Measurements from ENCODE around the gene STON2.

Gene STON2

GRCh38 chr14:81394739-81395138 lies 5.4 kb downstream of the STON2 start:
- no peak for TF ChIP-seq CTCF (conservative IDR thresholded peaks at IDR 0.05; ENCODE audit: low read depth, low read length)
- no peak for DNase-seq (ENCODE audit: low read depth)
- no peak overlapping the region for H3K4me3 ChIP-seq (ENCODE audit: low read depth, low read length)

GRCh38 chr14:81392976-81393643 lies 7.0 kb downstream of the STON2 start:
- no peak overlapping the region for H3K4me3 ChIP-seq (ENCODE audit: low read depth, low read length)
- DNase-seq (ENCODE audit: low read depth) = no peak
- TF ChIP-seq CTCF (conservative IDR thresholded peaks at IDR 0.05; ENCODE audit: low read depth, low read length) = no peak

DNA sequence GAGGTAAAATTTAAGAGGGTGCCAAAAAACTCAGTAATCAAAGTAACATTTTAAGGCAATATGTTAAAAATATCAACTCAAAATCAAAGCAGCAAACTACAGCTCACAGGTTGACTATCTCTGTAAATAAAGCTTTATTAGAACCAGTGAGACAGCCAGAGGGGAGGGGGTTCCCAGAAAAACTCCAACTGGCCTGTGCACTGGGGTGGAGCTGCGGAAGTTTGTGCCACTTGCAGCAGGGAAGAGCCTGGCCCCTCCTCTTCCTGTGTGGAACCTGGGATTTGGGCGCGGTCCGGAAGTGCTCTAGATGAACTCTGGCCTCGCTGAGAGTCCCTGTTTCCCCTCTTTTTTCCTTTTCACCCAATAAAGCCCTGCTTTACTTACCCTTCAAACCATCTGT lies 8.1 kb downstream of the STON2 start:
- no peak for DNase-seq (ENCODE audit: low read depth)
- no peak for TF ChIP-seq CTCF (conservative IDR thresholded peaks at IDR 0.05; ENCODE audit: low read depth, low read length)
- no peak overlapping the region for H3K4me3 ChIP-seq (ENCODE audit: low read depth, low read length)

GRCh38 chr14:81390696-81391095 lies 9.4 kb downstream of the STON2 start:
- no peak overlapping the region for H3K4me3 ChIP-seq (ENCODE audit: low read depth, low read length)
- DNase-seq (ENCODE audit: low read depth) = no peak
- no peak for TF ChIP-seq CTCF (conservative IDR thresholded peaks at IDR 0.05; ENCODE audit: low read depth, low read length)

- DNase-seq (ENCODE audit: low read depth) = no peak
- H3K4me3 ChIP-seq (ENCODE audit: low read depth, low read length) = no peak overlapping the region
- no peak for TF ChIP-seq CTCF (conservative IDR thresholded peaks at IDR 0.05; ENCODE audit: low read depth, low read length)
Measured at GRCh38 chr14:81388336-81388735, 11.8 kb downstream of the STON2 start.

DNA sequence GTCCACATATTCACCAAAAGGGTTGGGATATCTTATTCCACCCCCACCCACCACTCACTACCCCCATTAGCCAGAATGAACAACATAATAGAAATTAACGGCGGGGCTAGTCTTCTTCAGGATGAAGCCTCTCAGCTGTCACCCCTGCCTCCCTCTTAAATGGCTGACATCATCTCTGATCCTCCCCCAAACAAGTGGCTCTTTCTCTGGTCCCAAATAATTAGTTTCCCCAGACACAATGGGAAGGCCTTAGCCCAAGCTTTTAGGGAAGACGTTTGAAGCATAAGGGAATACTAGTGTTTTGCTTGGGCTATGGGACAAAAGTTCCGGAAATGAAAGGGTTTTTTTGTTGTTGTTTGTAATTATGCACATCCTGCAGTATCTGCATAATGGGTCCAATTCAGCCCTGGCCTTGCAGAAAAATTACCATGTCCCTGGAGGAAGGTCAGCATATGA lies 13.8 kb downstream of the STON2 start:
- no peak overlapping the region for H3K4me3 ChIP-seq (ENCODE audit: low read depth, low read length)
- TF ChIP-seq CTCF (conservative IDR thresholded peaks at IDR 0.05; ENCODE audit: low read depth, low read length) = no peak

DNA sequence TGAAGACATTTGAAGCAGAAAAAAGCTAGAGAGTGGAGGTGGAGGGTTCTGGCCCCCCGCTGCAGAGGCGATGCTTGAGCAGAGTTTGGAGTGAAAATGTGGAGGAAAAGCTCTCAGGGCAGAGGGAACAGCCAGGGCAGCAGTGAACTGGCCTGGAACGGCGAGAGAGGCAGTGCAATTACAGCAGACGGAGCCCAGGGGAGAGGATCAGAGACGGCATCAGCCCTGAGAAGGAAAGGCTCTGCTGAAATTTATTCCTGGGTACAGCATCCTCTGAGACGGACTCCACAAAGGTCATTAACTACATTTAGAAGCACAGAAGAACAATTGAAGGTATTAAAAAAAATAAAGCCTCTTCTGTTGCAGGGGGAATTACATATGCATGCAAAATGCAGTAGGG lies 14.2 kb downstream of the STON2 start:
- TF ChIP-seq CTCF (conservative IDR thresholded peaks at IDR 0.05; ENCODE audit: low read depth, low read length) = no peak
- H3K4me3 ChIP-seq (ENCODE audit: low read depth, low read length) = no peak overlapping the region
- no peak for DNase-seq (ENCODE audit: low read depth)

More for the DNA sequence above, 13.8 kb downstream of the STON2 start:
- DNase-seq (ENCODE audit: low read depth) = no peak

All from choroid plexus epithelial cell (primary cell).